Subcutaneous abdominal adipose tissue (tissue), 5 donors: ENCODE results near the gene TNFRSF17.
A peak's percentile ranks its signal among the peaks of the same experiment; 100 is the strongest.

Experiments
- H3K27ac ChIP-seq: one replicate; pipeline ENCODE4 v1.7.0; 2013; ENCODE audit warnings: low read depth, mild to moderate bottlenecking, inconsistent platforms, low read length, moderate library complexity
- H3K27me3 ChIP-seq, 5 donors: one replicate each; pipeline ENCODE4 v1.7.0; 2013; ENCODE audit warnings: low read length in 5 of 5, inconsistent platforms in 1 of 5; ENCODE audit not compliant: control insufficient read depth in 5 of 5, insufficient read depth in 4 of 5
- H3K36me3 ChIP-seq, 5 donors: one replicate each; pipeline ENCODE4 v1.7.0; 2013; ENCODE audit warnings: low read length in 5 of 5; ENCODE audit not compliant: control insufficient read depth in 5 of 5, insufficient read depth in 5 of 5
- H3K4me1 ChIP-seq, 5 donors: one replicate each; pipeline ENCODE4 v1.7.0; 2013; ENCODE audit warnings: low read length in 5 of 5, mild to moderate bottlenecking in 3 of 5, moderate library complexity in 1 of 5; ENCODE audit not compliant: control insufficient read depth in 5 of 5, insufficient read depth in 5 of 5
- H3K4me3 ChIP-seq, 5 donors: one replicate each; pipeline ENCODE4 v1.7.0; 2013; ENCODE audit warnings: low read length in 5 of 5, low read depth in 1 of 5
- H3K9ac ChIP-seq, 5 donors: one replicate each; pipeline ENCODE4 v1.7.0; 2013; ENCODE audit warnings: low read length in 5 of 5, mild to moderate bottlenecking in 4 of 5, moderate library complexity in 3 of 5
- H3K9me3 ChIP-seq, 5 donors: one replicate each; pipeline ENCODE4 v1.7.0; 2013; ENCODE audit warnings: low read length in 5 of 5; ENCODE audit not compliant: control insufficient read depth in 5 of 5
- donor health status: healthy.
- donor health status: healthy.
- donor health status: healthy.
- donor health status: healthy.
- donor health status: healthy.

The TNFRSF17 gene

DNA sequence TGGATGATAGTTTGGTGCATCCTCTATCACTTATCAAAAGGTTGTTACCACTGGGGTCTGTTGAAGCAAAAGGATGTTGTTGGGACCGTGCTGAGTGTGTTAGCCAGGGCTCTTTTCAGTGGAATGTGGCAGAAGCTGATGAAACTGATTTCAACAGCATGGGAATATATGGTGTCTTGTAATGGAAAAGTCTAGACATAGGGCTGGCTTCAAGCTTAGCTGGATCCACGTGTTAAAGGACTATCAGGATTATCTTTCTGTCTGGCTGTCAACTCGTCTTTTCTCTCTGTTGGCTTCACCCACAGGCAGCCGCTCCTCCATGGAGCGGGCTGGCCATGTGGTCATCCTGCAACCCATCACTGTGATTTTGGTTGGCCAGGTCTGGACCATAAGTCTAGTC is 20.2 kb downstream of the TNFRSF17 start:
- H3K9me3 ChIP-seq, result no peaks in the 10 kb centered on the region
- H3K4me1 ChIP-seq, result peaks cover 0 to 17% (median 12%) of the 10 kb centered on the region in 5 donors
- no peaks in the 10 kb centered on the region for H3K27me3 ChIP-seq
- no peak overlapping the region for H3K9ac ChIP-seq
- no peak overlapping the region for H3K4me3 ChIP-seq
- no peaks in the 10 kb centered on the region for H3K36me3 ChIP-seq
- H3K27ac ChIP-seq, result no peak overlapping the region

DNA sequence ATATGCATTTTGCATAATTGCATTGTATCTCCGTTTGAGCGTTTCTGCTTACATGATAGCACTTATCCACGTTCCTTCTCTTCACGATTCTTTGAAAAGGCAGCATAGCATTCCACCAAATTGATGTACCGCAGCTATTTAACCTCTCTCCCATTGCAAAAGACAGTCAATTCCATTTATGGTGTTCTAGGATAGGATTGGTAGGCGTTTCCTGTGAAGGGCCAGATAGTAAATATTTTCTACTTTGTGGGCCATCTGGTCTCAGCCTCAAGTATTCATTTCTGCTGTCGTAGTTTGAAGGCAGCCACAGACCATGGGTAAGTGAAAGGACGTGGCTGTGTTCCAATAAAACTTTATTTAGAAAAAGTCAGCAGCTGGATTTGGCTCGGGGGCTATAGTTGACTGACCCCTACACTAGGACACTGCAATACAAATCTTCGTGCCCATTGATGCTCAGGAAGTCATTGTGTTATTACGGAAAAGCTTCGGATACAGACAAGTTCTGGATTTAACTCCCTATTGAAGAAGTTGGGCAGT is 21.6 kb downstream of the TNFRSF17 start:
- Histone ChIP-seq H3K36me3 (no peaks in the 10 kb centered on the region), H3K27me3 (no peaks in the 10 kb centered on the region), H3K9ac (no peak overlapping the region), H3K27ac (no peak overlapping the region), H3K4me1 (peaks cover 0 to 17% (median 12%) of the 10 kb centered on the region in 5 donors), H3K9me3 (no peaks in the 10 kb centered on the region), H3K4me3 (no peak overlapping the region)

DNA sequence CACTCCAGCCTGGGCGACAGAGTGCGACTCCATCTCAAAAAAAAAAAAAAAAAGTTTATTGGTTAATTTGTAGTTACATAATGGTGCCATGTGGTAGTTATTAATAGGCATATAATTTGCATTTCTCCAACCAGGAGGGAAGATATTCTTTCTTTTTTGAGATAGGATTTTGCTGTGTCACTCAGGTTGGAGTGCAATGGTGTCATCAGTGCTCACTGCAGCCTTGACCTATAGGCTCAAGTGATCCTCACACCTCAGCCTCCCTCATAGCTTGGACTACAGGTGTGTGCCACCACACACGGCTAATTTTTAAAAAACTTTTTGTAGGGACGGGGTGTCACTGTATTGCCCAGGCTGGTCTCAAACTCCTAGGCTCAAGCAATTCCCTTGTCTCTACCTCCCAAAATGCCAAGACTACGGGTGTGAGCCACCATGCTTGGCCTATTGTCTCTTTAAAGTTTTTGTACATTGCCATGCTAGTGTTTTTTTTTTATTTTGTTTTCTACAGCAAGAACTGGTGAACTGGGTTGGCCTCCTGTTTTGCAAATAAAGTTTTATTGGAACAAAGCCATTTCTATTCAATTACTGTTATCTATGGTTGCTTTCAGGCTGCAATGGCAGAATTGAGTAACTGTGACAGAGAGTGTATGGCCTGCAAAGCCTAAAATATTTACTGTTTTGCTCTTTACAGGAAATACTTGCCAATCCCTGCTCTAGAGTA is 23.4 kb downstream of the TNFRSF17 start:
- Histone ChIP-seq H3K9ac (no peak overlapping the region), H3K36me3 (no peaks in the 10 kb centered on the region), H3K4me3 (no peak overlapping the region), H3K9me3 (no peaks in the 10 kb centered on the region), H3K27me3 (no peaks in the 10 kb centered on the region), H3K27ac (no peak overlapping the region), H3K4me1 (peaks cover 0 to 20% (median 16%) of the 10 kb centered on the region in 5 donors)

DNA sequence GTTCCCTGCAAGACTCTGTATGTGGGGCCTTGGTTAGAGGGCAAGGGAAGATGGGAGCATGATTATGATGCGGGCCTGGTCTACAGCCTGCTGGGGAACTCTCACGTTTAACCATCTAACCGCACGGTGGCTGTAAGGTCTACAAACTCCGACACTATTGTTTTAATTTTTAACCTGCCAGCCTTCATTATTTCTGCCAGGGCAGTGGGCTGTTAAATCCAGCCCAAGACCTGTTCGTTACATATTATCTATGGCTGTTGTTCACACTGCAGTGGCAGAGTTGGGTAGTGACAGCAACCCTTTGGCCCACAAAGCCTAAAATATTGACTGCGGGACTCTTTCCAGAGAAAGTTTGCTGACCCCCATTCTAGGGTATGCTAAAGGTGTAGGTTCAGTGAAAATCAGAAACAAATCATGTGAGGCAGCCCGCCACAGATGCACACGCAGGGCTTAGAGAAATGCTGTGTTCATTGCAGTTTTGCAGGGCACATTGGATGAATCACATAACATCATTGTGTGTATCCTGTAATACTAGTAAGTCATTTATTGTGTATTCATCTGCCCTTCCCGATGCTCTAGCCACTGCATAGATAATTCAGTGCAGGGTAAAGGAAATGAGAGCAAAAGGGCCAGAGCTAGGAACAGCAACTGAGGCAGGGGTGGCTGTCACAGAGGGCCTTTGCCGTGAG is 25.8 kb downstream of the TNFRSF17 start:
- Histone ChIP-seq H3K9ac (no peak overlapping the region), H3K27ac (no peak overlapping the region), H3K4me1 (peaks cover 4 to 35% (median 26%) of the 10 kb centered on the region in 5 donors), H3K9me3 (no peaks in the 10 kb centered on the region), H3K4me3 (no peak overlapping the region), H3K27me3 (no peaks in the 10 kb centered on the region), H3K36me3 (no peaks in the 10 kb centered on the region)

DNA sequence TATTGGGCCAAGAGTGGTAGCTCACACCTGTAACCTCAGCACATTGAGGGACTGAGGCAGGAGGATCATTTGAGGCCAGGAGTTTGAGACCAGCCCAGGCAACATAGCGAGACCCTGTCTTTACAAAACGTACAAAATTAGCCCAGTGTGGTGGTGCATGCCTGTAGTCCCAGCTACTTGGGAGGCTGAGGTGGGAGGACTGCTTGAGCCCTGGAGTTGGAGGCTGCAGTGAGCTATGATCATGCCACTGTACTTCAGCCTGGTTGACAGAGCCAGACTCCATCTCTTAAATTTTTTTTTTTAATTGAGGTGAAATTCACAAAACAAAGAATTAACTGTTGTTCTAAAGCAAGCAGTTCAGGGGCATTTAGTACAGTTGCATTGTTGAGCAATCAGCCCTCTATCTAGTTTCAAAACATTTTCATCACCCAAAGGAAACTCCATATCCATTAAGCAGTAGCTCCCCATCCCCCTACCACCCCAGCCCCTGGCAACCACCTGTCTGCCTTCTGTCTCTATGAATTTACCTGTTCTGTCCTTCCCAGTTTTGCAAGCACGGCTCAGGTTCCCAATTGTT is 27.1 kb downstream of the TNFRSF17 start:
- Histone ChIP-seq H3K27ac (no peak overlapping the region), H3K9me3 (no peaks in the 10 kb centered on the region), H3K4me3 (no peak overlapping the region), H3K9ac (no peak overlapping the region), H3K4me1 (peaks cover 4 to 37% (median 26%) of the 10 kb centered on the region in 5 donors), H3K27me3 (no peaks in the 10 kb centered on the region), H3K36me3 (no peaks in the 10 kb centered on the region)

DNA sequence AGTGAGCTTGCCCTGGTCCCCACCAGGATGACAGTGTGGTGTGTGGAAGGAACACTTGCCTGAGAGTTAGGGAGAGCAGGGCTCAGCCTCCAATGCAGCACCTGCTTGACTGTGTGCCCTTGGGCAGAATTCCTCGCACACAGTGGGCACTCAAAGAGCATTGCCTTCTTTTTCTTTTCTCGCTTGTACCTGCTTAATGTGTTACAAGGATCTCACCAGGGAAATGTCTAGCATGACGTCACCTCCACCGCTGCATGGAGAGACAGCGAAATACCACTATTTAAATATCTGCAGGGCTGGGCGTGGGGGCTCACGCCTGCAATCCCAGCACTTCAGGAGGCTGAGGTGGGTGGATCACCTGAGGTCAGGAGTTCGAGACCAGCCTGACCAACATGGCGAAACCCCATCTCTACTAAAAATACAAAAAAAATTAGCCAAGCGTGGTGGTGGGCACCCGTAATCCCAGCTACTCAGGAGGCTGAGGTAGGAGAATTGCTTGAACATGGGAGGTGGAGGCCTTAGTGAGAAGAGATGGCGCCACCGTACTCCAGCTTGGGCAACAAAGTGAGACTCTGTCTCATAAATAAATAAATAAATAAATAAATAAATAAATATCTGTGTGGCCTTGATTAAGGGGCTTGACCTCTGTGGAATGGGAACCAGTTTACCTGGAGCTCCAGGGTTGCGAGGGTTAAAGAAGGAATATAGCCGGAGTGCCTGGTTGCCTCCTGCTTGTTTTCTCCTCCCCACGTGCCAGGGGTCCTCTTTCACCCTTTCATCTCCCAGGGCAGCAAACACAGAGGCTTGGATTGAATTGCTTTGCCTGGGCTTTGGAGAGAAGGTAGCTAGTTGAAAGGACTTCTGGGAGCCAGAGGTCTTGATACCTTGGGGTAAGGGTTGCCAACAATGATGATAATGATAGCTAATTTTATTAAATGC is 27.8 kb downstream of the TNFRSF17 start:
- Histone ChIP-seq H3K4me3 (no peak overlapping the region), H3K36me3 (peaks cover 0 to 4% (median 0%) of the 10 kb centered on the region in 5 donors), H3K9me3 (no peaks in the 10 kb centered on the region), H3K4me1 (peaks cover 4 to 39% (median 26%) of the 10 kb centered on the region in 5 donors), H3K9ac (no peak overlapping the region), H3K27ac (no peak overlapping the region), H3K27me3 (no peaks in the 10 kb centered on the region)

DNA sequence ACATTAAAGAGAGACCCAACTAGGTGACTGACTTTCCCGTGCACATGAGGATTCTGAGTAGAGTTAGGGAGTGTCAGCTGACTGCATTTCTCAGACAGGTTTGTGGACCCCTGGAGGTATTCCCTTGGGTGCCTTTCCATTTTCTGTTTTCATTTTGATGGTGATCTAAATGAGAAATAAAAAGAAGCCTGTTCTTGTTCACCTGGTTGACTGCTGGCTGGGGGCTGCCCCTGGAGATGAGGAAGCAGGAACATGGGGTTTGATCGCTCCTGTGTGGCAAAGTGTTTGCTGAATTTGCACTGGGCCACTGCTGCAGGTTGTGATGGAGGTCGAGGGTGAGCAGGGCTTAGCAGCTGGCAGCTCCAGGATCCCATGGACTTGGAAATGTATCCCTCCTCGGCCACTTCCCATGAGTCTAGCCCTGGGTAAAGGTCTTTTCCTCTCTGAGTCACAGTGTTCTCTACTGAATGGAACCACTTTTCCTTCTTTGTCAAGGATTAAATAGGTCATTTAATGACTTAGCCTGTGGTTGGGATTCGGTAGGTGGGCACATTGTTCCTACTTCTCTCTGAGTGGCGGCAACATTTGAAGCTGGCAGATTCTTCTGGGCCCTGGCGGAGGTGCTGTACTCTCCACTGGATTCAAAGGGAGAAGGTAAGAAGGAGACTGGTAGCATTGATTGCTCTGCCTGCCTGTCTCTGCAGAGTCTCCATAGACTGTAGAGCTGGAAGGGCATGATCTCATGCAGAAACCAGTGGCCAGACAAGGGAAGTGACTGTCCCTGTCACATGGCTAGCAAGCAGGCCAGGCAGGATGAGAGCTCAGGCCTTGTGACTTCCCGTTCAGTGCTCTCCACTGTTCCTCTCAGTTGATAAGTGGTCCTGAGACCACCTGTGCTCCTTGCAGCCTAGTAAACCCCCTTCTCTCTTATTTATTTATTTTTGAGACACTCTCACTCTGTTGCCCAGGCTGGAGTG is 29.4 kb downstream of the TNFRSF17 start:
- H3K9me3 ChIP-seq, result no peaks in the 10 kb centered on the region
- peak overlapping the region; percentile 32 for H3K27ac ChIP-seq
- H3K9ac ChIP-seq, result peak overlapping the region in 2 of 5 donors; percentile 21 to 24
- H3K4me3 ChIP-seq, result no peak overlapping the region
- H3K27me3 ChIP-seq, result no peaks in the 10 kb centered on the region
- peaks cover 6 to 42% (median 21%) of the 10 kb centered on the region in 5 donors for H3K4me1 ChIP-seq
- H3K36me3 ChIP-seq, result peaks cover 0 to 5% (median 3%) of the 10 kb centered on the region in 5 donors

DNA sequence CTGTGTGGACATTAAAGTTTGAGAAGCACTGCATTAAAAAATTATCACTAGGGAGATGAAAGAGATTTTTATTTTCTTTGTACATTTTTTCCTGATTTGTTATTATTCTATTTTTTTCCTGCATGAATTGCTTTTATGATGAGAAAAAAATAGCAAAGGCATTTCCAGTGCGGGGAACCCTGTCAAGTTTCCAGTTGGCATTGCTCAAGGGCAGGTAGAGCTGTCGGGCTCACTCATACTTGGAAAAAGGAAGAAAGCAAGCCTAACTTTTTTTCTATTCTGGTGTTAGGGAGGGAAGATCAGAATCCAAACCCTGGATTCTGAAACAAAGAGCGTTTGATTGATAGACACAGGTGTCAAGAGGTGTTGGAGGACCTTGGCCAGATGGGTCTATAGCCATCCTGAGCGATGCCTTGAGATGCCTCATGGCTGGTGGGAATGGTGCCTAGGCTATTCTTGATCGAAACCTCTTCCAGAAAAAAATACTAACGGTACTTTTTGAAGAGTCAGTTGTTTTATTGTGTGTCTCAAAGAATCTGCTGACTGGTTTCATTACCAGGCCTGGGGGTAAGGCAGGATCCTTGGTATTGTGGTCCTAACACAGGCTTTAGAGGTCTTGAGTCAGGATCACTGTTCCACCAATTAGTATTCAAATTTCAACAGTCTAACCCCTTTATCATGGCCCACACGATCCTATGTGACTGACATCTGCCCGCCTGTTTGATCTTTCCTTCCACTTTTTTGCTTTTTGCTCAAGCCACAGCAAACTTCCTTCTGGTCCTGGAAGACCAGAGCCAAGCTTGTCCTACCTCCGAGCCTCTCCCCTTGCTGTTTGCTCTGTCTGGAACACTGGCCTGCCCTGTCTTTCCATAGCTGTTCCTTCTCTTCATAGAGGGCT is 31.7 kb downstream of the TNFRSF17 start:
- H3K9me3 ChIP-seq, result no peaks in the 10 kb centered on the region
- H3K4me3 ChIP-seq, result no peak overlapping the region
- H3K36me3 ChIP-seq, result peaks cover 2 to 12% (median 8%) of the 10 kb centered on the region in 5 donors
- H3K27ac ChIP-seq, result no peak overlapping the region
- H3K27me3 ChIP-seq, result no peaks in the 10 kb centered on the region
- no peak overlapping the region for H3K9ac ChIP-seq
- H3K4me1 ChIP-seq, result peaks cover 9 to 38% (median 24%) of the 10 kb centered on the region in 5 donors
